ENCODE results near the gene ZNF14. TPM values are rescaled to one million over a fixed set of nuclear protein-coding genes. Genes with fewer than 3 reads are reported as not detected.
A peak's percentile ranks its signal among the peaks of the same experiment; 100 is the strongest.

Gene ZNF14
- total and polyA plus RNA-seq, 9 of the 15 experiments (the other 6 are each of a cell fraction or from before 2014, with no cell fraction given): 1.9 to 7.0 (median 4.0) TPM

GRCh38 chr19:19679176-19680073, 53.5 kb downstream of the ZNF14 start:
- Histone ChIP-seq H3K27ac (ENCODE audit: extremely low read depth, low read depth, low read length) (no peak overlapping the region), H3K4me1 (replicated peaks in 1 of 2; ENCODE audit: control insufficient read depth in 2 of 2, insufficient read depth in 2 of 2, low read length in 2 of 2) (no peaks in the 10 kb centered on the region), H3K9ac (ENCODE audit: insufficient read depth in 1 of 2, low read depth in 2 of 2, low read length in 2 of 2) (no peak overlapping the region), H4K20me1 (replicated peaks; ENCODE audit: control insufficient read depth, insufficient read depth, low read length) (no peaks in the 10 kb centered on the region), H3K4me3 (no peak overlapping the region), H3K9me1 (ENCODE audit: control insufficient read depth, insufficient read depth, low read length) (no peaks in the 10 kb centered on the region), H3K9me3 (replicated peaks; ENCODE audit: control insufficient read depth, insufficient read depth, low read depth, low read length) (peaks cover 20% of the 10 kb centered on the region), H3K4me2 (ENCODE audit: insufficient read depth, low read length) (no peak overlapping the region), H3K27me3 (ENCODE audit: control insufficient read depth in 2 of 2, insufficient read depth in 2 of 2, low read length in 2 of 2) (no peaks in the 10 kb centered on the region), H3K79me2 (ENCODE audit: control insufficient read depth, insufficient read depth, low read length) (no peaks in the 10 kb centered on the region), H2AFZ (ENCODE audit: low read depth, low read length) (no peak overlapping the region), H3K36me3 (ENCODE audit: control insufficient read depth, insufficient read depth, low read length) (peaks cover 45% of the 10 kb centered on the region)
- ChIA-PET CTCF (ENCODE audit: low intra/inter-chr PET ratio) (no interaction called here), POLR2A (no interaction called here)
- ATAC-seq (no peak), DNase-seq (ENCODE audit: extremely low read depth in 1 of 4, low spot score in 3 of 4) (no peak), FAIRE-seq (no peak)
- peak; percentile 49; the same call in 1 of the 2 replicates for TF ChIP-seq ZNF24 (IDR thresholded peaks at IDR 0.05)
- no peak for TF ChIP-seq CBX3 (IDR thresholded peaks at IDR 0.05; ENCODE audit: borderline replicate concordance in 1 of 2, low read length in 2 of 2)
- no peak for TF ChIP-seq USF2 (CRISPR knock-in tag; IDR thresholded peaks at IDR 0.05)
- no peak for TF ChIP-seq DPF2 (IDR thresholded peaks at IDR 0.05)
- no peak for TF ChIP-seq MYC (IDR thresholded peaks at IDR 0.05; ENCODE audit: low read depth, low read length)
- TF ChIP-seq MYC (CRISPR knock-in tag; IDR thresholded peaks at IDR 0.05; ENCODE audit: borderline replicate concordance, low read depth): no peak
- no peak for TF ChIP-seq E2F3 (CRISPR knock-in tag; IDR thresholded peaks at IDR 0.05)
- TF ChIP-seq RFX7 (CRISPR knock-in tag; IDR thresholded peaks at IDR 0.05): no peak
- TF ChIP-seq, protein P1, sequence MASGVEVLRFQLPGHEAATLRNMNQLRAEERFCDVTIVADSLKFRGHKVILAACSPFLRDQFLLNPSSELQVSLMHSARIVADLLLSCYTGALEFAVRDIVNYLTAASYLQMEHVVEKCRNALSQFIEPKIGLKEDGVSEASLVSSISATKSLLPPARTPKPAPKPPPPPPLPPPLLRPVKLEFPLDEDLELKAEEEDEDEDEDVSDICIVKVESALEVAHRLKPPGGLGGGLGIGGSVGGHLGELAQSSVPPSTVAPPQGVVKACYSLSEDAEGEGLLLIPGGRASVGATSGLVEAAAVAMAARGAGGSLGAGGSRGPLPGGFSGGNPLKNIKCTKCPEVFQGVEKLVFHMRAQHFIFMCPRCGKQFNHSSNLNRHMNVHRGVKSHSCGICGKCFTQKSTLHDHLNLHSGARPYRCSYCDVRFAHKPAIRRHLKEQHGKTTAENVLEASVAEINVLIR (CRISPR knock-in tag; IDR thresholded peaks at IDR 0.05): no peak
- TF ChIP-seq ZNF75A (CRISPR knock-in tag; IDR thresholded peaks at IDR 0.05): peak; percentile 65
- peak; percentile 75 for TF ChIP-seq ZNF274 (IDR thresholded peaks at IDR 0.05; ENCODE audit: borderline replicate concordance, low read depth, low read length)
- no peak for TF ChIP-seq NR2C1 (IDR thresholded peaks at IDR 0.05)
- TF ChIP-seq NR2C1 (tag; IDR thresholded peaks at IDR 0.05): no peak
- no peak for TF ChIP-seq MYNN (IDR thresholded peaks at IDR 0.05)
- no peak for TF ChIP-seq MYNN (CRISPR knock-in tag; IDR thresholded peaks at IDR 0.05)
- no peak for TF ChIP-seq ZNF561 (CRISPR knock-in tag; conservative IDR thresholded peaks at IDR 0.05)
- TF ChIP-seq NCOA2 (IDR thresholded peaks at IDR 0.05; ENCODE audit: partially characterized antibody in 2 of 2): no peak
- no peak for TF ChIP-seq ATF4 (CRISPR knock-in tag; IDR thresholded peaks at IDR 0.05)
- TF ChIP-seq TAF1 (IDR thresholded peaks at IDR 0.05; ENCODE audit: control insufficient read depth, extremely low read depth, insufficient read depth, low read length, severe bottlenecking): no peak
- TF ChIP-seq, protein P2, sequence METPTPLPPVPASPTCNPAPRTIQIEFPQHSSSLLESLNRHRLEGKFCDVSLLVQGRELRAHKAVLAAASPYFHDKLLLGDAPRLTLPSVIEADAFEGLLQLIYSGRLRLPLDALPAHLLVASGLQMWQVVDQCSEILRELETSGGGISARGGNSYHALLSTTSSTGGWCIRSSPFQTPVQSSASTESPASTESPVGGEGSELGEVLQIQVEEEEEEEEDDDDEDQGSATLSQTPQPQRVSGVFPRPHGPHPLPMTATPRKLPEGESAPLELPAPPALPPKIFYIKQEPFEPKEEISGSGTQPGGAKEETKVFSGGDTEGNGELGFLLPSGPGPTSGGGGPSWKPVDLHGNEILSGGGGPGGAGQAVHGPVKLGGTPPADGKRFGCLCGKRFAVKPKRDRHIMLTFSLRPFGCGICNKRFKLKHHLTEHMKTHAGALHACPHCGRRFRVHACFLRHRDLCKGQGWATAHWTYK (CRISPR knock-in tag; IDR thresholded peaks at IDR 0.05): no peak
- 98% methylated on average over 20 of the region's 20 CpGs for WGBS (ENCODE audit: insufficient coverage, low coverage, missing lambda C conversion rate)
- in situ Hi-C loops (cut with MboI): no loop called here
- BruUV-seq (replicated peaks): TSS peak; percentile 22
- intact Hi-C loops (cut with micrococcal nuclease): no loop called here

Data from K562 (cell line).